MM.1S (cell line): ENCODE data around the gene CBFA2T3.

Experiments
- DNase-seq: peaks from one replicate; pipeline ENCODE4 v3.0.0-alpha.2; 2015
- H2AFZ ChIP-seq: fragments of 300-600 bp; sonication (generic); 2 replicates; pipeline ENCODE4 v1.6.0; 2016; ENCODE audit warnings: antibody characterized with exemption, low read length
- H3F3A ChIP-seq: fragments of 300-600 bp; sonication (generic); 2 replicates; pipeline ENCODE4 v1.6.1; 2016; ENCODE audit warnings: mild to moderate bottlenecking, antibody characterized with exemption, low read length, moderate library complexity, mixed read lengths; ENCODE audit not compliant: insufficient read depth
- H3K27ac ChIP-seq: fragments of 300-600 bp; sonication (generic); 2 replicates; pipeline ENCODE4 v1.5.1; 2016; ENCODE audit warnings: mild to moderate bottlenecking, low read length
- H3K27me3 ChIP-seq: fragments of 300-600 bp; sonication (generic); replicated peaks from 2 replicates; pipeline ENCODE4 v1.6.0; 2016; ENCODE audit warnings: low read length; ENCODE audit not compliant: insufficient read depth
- H3K36me3 ChIP-seq: fragments of 300-600 bp; sonication (generic); replicated peaks from 2 replicates; pipeline ENCODE4 v1.6.1; 2016; ENCODE audit warnings: mild to moderate bottlenecking, low read length, mixed read lengths; ENCODE audit not compliant: insufficient read depth
- H3K4me1 ChIP-seq: fragments of 300-600 bp; sonication (generic); 2 replicates; pipeline ENCODE4 v1.6.1; 2016; ENCODE audit warnings: low read length, mixed read lengths
- H3K4me2 ChIP-seq: fragments of 300-600 bp; sonication (generic); 2 replicates; pipeline ENCODE4 v1.6.0; 2016; ENCODE audit warnings: low read depth, low read length
- H3K4me3 ChIP-seq: fragments of 300-600 bp; sonication (generic); 2 replicates; pipeline ENCODE4 v1.5.1; 2016; ENCODE audit warnings: low read length, mixed read lengths
- H3K79me2 ChIP-seq: fragments of 300-600 bp; sonication (generic); 2 replicates; pipeline ENCODE4 v1.6.1; 2016; ENCODE audit warnings: mixed run types, low read length, mixed read lengths
- H3K9ac ChIP-seq: fragments of 300-600 bp; sonication (generic); 2 replicates; pipeline ENCODE4 v1.6.1; 2016; ENCODE audit warnings: low read length, mixed read lengths
- H3K9me2 ChIP-seq: fragments of 300-600 bp; sonication (generic); replicated peaks from 2 replicates; pipeline ENCODE4 v1.6.1; 2016; ENCODE audit warnings: mild to moderate bottlenecking, low read length, mixed read lengths; ENCODE audit not compliant: insufficient read depth
- H3K9me3 ChIP-seq: fragments of 300-600 bp; sonication (generic); replicated peaks from 2 replicates; pipeline ENCODE4 v1.6.1; 2016; ENCODE audit warnings: mild to moderate bottlenecking, low read length, mixed read lengths; ENCODE audit not compliant: insufficient read depth
- H4K20me1 ChIP-seq: fragments of 300-600 bp; sonication (generic); 2 replicates; pipeline ENCODE4 v1.6.1; 2016; ENCODE audit warnings: mild to moderate bottlenecking, low read length, moderate library complexity, mixed read lengths; ENCODE audit not compliant: insufficient read depth
- CTCF ChIP-seq: fragments of 300-600 bp; sonication (generic); IDR thresholded peaks from 2 replicates; pipeline ENCODE4 v1.5.1; 2016; ENCODE audit warnings: antibody characterized with exemption, low read length, mixed read lengths
- EZH2 ChIP-seq: fragments of 300-600 bp; sonication (generic); optimal IDR thresholded peaks from 2 replicates; pipeline ENCODE3; 2017; ENCODE audit warnings: low read depth, mild to moderate bottlenecking, antibody characterized with exemption, low read length, mixed read lengths
- EZH2phosphoT487 ChIP-seq: fragments of 300-600 bp; sonication (generic); IDR thresholded peaks from 2 replicates; pipeline ENCODE4 v1.6.1; 2018; ENCODE audit warnings: antibody characterized with exemption, low read length

CBFA2T3 gene

GRCh38 chr16:88874938-88875599, 101.9 kb downstream of the CBFA2T3 start:
- Histone ChIP-seq H3K27me3 (no peaks in the 10 kb centered on the region; the same call in 1 of the 2 replicates), H4K20me1 (no peaks in the 10 kb centered on the region), H3K9me3 (no peaks in the 10 kb centered on the region), H2AFZ (no peak overlapping the region), H3K27ac (no peak overlapping the region), H3K4me2 (no peak overlapping the region), H3K4me3 (no peak overlapping the region), H3K9ac (no peak overlapping the region), H3K9me2 (no peaks in the 10 kb centered on the region), H3F3A (no peaks in the 10 kb centered on the region), H3K79me2 (no peaks in the 10 kb centered on the region), H3K4me1 (no peaks in the 10 kb centered on the region), H3K36me3 (no peaks in the 10 kb centered on the region)
- no peak for DNase-seq
- no peak for TF ChIP-seq EZH2
- no peak for TF ChIP-seq EZH2phosphoT487
- TF ChIP-seq CTCF = no peak

- H3K4me1 ChIP-seq = no peaks in the 10 kb centered on the region
- no peaks in the 10 kb centered on the region for H3F3A ChIP-seq
- H4K20me1 ChIP-seq = no peaks in the 10 kb centered on the region
- no peaks in the 10 kb centered on the region for H3K9me2 ChIP-seq
- DNase-seq = no peak
- H3K9me3 ChIP-seq = no peaks in the 10 kb centered on the region
- H3K9ac ChIP-seq = no peak overlapping the region
- H3K79me2 ChIP-seq = no peaks in the 10 kb centered on the region
- no peak overlapping the region for H3K4me3 ChIP-seq
- no peaks in the 10 kb centered on the region for H3K36me3 ChIP-seq
- no peaks in the 10 kb centered on the region; the same call in none of the 2 replicates for H3K27me3 ChIP-seq
- no peak overlapping the region for H2AFZ ChIP-seq
- TF ChIP-seq EZH2phosphoT487 (no peak), EZH2 (no peak), CTCF (no peak)
- no peak overlapping the region for H3K27ac ChIP-seq
- H3K4me2 ChIP-seq = no peak overlapping the region
Measured at GRCh38 chr16:88872650-88873331, 104.2 kb downstream of the CBFA2T3 start.

GRCh38 chr16:88871730-88872416, 105.1 kb downstream of the CBFA2T3 start:
- no peaks in the 10 kb centered on the region; the same call in none of the 2 replicates for H3K27me3 ChIP-seq
- no peak for TF ChIP-seq EZH2phosphoT487
- H3K27ac ChIP-seq = no peak overlapping the region

GRCh38 chr16:88871349-88871702, 105.7 kb downstream of the CBFA2T3 start:
- Histone ChIP-seq H3K4me3 (no peak overlapping the region), H3K36me3 (no peaks in the 10 kb centered on the region), H3K4me2 (no peak overlapping the region), H3K4me1 (no peaks in the 10 kb centered on the region), H3K27me3 (no peaks in the 10 kb centered on the region; the same call in none of the 2 replicates), H3F3A (no peaks in the 10 kb centered on the region), H4K20me1 (no peaks in the 10 kb centered on the region), H3K79me2 (no peaks in the 10 kb centered on the region), H3K9me3 (no peaks in the 10 kb centered on the region), H3K27ac (no peak overlapping the region), H2AFZ (no peak overlapping the region), H3K9me2 (no peaks in the 10 kb centered on the region), H3K9ac (no peak overlapping the region)
- TF ChIP-seq CTCF (no peak), EZH2phosphoT487 (no peak), EZH2 (no peak)
- no peak for DNase-seq

More at GRCh38 chr16:88871730-88872416, 105.1 kb downstream of the CBFA2T3 start:
- Histone ChIP-seq H3K9me2 (no peaks in the 10 kb centered on the region), H3K9me3 (no peaks in the 10 kb centered on the region), H3K9ac (no peak overlapping the region), H3F3A (no peaks in the 10 kb centered on the region), H3K4me2 (no peak overlapping the region), H2AFZ (no peak overlapping the region), H3K36me3 (no peaks in the 10 kb centered on the region), H3K79me2 (no peaks in the 10 kb centered on the region), H3K4me1 (no peaks in the 10 kb centered on the region), H3K4me3 (no peak overlapping the region), H4K20me1 (no peaks in the 10 kb centered on the region)
- no peak for DNase-seq
